Kasumi-1 (cell line): ENCODE measurements around the gene SOX13.
"Not testable (repeated sequence)": the region's sequence is repeated elsewhere in the genome, so short reads cannot be mapped to it uniquely, and the experiment has no call there.

Source experiments
- DNase-seq, 2 experiments: peaks; one replicate each; lab custom pipeline; 2025; lab: John Stamatoyannopoulos, UW

The SOX13 gene

DNA sequence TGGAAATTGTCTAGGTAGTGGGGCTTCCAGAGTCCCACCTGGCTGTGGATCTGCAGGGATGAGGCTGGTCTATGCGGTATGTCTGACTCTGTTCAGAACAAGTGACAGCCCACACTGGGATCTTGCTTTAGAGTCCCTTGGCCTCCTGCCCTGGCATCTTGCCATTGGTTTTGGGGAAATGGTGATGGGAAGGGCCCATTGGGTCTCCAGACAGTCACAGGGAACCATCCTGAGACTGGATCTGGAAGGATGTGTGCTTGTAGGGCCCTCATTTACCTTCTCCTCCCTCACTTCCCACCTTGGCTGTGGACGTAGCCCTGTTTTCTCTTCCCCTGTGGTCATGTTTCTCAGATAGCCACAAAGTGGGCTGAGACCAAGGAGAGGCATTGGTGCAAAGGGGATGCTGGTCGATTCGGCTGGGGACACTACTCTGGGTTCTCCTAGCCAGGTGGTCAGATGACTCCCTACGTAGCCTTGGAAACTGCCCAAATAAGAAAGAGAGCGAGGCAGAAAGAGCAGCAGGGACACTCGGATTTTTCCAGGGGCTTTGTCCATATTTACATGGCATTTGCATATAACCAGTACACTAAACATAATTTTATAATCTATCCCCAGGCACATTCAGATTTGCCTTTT lies 15.1 kb downstream of the SOX13 start:
- no peak for DNase-seq

DNA sequence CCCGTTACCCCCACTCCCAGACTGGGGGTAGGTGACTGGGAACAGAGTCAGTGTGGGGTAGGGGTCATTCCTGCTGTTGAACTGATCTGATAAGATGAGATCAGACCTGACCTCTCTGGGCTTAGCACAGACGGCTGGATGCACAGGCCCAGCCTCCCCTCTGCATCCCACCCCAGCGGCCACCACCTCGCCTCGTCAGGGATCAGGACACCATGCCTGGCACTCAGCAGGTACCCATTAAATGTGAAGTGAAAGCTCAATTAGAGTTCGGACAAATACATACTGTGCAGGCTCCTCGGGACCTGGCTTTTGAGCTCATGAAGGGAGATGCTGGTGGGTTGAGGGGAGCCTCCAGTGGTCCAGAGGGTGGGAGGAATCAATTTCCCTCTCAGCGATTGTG lies 15.7 kb downstream of the SOX13 start:
- no peak for DNase-seq

DNA sequence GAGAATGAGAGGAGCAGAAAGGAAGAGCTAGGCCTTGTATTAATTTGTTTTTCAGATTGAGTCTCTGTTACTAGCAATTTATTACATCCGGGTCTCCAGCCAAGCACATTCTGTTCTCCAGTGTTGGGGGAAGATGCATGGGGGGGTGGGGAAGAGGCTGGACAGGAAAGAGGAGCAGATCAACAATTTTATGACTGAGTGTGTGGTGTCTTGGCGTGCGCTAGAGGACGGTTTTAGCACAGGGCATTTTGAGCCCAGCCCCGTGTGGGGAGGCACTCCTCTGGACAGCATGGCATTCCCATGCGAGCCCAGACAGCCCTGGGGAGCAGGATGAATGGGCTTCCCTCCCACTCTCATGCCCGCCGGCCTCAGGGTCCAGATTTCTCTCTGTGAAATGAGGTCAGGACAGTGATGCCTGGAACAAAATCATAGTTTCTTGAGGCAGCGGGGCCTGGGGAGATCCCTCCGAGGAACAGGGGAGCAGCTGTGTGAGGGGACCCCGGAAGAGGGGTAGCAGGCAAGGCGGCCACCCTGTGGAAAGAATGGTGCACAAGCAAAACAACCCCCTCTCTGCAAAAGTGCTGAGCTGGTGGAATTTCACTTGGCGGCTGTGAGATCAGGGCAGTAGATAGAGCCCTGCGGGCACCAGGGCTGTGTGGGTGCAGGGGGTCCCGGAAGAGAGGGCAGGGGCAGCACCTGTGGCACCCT lies 16.3 kb downstream of the SOX13 start:
- DNase-seq = no peak

DNA sequence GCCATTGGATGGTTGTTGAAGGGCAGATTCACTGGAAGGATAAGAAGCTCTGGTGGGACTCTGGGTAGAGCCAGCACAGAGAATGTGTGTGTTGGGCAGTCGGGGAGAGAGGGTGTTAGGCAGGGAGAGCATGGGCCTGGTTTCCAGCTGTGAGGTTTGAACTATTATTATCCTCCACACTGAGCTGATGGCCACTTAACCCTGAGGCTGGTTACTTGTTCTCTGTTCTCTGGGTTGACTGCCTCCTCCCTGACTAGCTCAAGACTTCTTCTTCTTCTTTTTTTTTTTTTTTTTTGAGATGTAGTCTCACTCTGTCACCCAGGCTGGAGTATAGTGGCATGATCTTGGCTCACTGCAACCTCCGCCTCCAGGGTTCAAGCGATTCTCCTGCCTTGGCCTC lies 17.2 kb downstream of the SOX13 start:
- not testable (repeated sequence) for DNase-seq

DNA sequence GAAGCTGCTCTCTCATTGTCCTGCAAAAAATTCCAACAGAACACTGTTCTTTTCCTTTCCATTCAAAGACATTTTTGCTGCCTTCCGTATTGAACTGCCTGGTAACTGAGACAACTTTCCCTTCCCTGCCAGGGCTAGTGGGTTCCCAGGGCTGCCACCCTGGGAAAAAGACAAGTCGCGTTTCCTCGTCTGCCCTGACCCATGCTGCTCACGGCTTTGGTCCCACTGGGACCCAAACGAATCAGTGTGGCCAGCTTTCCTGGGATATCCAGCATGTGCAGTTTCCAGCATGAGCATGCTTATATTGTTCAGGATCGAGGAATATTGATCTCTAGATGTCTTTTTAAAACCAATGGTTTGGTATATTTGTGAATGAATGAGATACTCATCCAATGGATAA lies 18.2 kb downstream of the SOX13 start:
- no peak for DNase-seq

DNA sequence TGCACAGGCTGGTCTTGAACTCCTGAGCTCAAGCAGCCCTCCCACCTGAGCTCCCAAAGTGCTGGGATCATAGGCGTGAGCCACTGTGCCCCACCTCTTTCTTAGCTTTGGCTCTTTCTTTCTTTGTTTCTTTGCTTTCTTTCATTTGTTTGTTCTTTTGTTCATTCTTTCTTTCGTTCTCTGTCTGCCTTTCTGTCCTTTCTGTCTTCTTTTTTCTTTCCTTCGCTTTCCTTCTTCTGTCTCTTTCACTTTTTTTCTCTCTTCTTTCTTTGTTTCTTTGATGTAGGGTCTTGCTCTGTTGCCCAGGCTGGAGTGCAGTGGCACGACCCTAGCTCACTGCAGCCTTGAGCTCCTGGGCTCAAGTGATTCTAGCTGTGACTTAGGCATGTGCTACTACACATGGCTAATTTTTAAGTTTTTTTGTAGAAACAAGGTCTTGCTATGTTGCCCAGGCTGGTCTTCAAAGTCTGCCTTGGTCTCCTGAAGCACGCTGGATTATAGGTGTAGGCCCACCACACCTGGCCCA lies 18.9 kb downstream of the SOX13 start:
- DNase-seq = no peak

DNA sequence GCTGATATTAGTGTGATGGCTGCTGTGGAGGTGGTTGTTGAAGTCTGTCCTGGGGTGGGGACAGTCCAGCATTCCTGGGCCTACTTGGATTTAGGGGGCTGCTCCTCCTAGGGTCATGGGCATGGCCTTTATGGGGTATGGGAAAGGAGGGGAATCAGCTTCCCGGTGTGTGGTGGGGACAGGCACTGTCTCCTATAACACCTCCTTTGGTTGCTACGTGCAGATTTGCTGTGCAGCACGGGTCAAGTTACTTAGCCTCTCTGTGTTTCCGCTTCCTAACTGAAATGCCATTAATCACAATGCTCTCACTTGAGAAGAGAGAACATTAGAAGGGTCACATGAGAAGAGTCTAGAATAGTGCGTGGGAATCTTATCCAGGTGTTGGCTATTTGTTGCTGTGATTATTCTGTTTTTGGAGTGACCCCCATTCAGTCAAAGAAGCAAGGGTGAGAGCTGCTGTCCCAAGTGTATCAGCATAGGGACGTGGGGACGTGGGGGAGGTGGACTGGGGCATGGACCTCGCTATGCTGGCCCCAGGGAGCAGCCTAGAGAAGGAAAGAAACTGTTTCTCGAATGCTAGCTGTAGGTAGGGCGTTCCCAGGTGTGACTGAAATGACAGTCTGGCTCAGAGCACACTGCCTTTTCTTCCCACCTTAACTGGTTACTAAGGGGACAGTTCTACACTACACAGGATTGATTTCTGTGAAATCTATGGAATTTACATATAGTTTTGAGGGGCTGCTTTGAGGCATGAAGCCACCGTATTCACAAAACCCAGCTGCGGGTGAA lies 19.9 kb downstream of the SOX13 start:
- no peak for DNase-seq

DNA sequence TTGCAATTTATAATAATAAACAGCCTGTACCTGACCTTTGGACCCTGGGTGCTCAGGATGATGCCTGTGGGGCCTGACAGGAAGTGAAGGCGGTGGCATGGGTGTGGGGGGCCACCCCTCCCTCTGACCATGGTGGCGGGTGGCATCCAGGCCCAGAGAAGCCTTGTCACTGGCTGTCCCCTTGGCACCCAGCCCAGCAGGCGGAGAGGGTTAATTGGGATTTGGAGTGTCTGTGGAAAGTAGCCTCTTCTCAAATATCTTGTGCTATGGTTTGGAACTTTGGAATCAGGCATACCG lies 20.5 kb downstream of the SOX13 start:
- DNase-seq = no peak

DNA sequence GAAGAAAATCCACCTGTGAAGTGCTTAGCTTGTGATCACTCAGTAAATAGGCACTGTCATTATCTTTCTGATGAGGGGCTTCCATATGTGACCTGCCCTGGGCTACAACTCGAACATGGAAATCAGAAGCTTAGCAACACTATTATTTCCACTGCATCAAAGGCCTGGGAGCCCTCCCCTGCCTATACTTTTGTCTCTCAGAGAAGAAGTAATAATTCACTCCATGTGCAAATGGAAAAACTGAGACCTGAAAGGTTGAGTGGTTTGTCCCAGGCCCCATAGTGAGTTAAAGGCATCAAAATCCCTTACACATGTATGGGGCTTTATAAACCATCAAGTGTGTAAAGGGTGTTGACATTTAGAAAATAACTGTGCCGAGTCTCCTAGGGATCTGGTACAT lies 20.9 kb downstream of the SOX13 start:
- DNase-seq = no peak

DNA sequence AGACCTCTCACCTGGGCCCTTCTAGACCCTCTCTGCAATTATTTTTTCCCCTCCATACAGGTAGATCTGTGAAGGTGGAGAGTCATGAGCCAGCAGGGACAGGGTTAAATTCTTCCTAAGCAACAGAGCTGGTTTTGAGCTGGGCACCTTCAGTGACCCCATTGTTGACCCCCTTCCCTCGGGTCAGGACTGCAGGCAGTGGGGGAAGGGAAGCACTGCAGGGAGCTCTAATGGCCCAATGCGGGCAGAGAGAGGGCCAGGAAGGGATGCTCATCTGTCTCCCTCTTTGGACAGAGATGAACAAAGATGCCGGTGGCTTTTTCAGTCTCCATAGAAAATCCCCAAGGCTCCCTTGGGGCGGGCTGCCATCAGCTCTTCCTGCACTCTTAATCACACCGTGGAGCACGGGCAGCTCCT lies 21.4 kb downstream of the SOX13 start:
- DNase-seq = no peak

DNA sequence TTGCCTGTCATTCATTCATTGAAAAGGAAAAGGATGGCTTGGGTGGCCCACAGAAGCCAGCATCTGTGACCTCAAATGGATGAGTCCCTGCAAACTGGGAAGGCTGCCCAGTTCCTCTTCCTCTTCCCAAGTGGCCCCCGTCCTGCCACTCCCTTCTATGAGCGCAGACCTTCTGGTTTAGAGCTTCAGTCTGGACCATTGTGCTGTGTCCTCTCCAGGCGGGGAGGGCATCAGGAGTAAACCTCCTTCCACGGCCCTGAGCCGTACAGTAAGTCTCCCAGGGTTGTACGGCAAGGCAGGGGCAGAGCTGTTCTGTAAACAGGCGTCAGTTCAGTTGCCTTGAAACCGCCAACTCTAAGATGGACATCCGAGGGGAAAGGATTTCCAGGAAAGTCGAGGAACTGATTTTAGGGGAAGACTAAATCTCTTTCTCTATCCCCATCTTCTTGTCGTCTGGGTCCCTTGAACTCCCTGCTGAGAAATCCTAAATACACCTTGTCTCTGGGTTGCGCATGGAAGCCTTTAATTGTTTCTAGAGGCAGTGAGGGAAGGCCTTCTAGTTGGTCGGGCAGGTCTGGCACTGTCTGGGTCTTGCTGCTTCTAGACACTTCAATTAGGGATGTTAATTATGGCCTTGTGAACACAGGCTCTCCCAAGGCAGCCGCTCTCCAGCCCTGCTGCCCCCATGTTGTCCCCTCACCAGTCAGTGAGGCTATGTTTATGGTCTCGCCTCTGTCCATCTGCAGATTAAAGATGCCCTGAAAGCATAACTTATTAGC lies 22.1 kb downstream of the SOX13 start:
- DNase-seq = no peak

DNA sequence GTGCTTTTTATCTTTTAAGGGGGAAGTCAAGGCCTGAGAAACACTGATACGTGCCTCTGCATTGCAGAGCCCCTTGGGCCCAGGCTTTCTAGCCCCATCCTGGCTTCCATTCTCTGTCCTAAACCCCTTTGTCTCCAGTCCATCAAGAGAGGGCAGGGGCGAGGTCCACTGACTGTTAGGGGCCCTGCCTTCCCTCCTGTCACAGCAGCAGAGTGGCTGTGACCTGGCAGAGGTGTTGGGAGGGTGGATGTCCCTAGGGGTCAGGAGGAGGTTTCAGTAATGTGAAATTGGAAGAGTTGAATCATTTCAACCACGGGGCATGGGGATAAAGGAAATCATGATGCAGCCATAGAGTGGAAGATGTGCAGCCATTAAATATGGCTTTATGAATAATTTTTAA lies 24.0 kb downstream of the SOX13 start:
- DNase-seq = no peak

DNA sequence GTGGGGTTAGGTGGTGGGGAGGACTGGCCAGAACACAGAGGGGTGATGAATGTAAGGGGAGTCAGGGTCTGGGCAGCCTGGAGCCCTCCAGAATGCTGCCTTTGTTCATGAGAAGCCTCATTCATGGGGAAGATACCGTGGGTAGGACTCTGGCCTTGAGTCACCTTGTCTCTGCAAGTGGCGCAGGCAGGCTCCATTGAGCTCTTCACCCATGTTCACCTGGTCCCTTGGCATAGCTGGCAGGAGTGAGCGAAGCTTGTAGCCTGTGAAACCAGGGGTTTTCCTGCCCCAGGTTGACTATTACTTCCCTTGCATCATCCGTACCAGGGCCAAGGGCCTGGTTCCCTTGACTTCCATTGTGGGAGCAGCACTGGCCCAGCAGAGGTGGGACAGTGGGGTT lies 25.8 kb downstream of the SOX13 start:
- no peak for DNase-seq

DNA sequence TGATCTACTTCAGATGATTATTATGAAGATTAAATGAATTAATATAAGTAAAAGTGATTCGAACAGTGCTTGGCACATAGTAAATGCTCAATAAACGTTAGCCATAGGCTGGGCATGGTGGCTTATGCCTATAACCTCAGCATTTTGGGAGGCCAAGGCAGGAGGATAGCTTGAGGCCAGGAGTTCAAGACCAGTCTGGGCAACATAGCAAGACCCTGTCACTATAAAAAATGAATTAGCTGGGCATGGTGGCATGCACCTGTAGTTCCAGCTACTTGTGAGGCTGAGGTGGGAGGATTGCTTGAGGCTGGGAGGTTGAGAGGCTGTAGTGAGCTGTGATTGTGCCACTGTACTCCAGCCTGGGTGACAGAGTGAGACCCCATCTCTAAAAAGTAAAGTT lies 26.8 kb downstream of the SOX13 start:
- not testable (repeated sequence) for DNase-seq

DNA sequence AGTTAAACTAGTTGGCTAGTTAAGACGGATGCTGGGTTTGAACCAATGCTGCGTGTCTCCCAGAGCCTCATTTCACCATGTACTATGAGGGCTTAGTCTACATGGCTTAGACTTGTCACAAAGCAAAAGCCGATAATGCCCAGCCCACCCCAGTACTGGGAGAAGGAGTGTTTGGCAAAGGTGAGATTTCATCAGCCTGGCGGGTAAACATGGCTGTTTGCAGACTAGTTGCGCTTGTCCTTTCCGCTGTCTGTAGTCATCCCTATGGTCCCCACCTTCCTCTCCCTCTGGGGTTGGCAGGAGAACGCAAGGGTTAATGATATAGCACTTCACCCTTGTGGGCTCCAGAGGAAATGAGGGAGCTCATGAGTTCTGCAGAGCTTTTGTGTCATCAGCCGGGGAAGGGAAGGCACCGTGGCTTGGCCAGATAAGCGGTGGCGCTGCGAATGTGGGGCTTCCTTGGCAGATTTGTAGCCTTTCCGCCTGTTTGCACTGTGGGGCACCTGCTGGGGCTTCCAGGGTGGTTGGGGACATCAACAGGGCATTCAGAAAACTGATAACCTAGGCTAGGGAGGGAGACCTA lies 29.2 kb downstream of the SOX13 start:
- no peak for DNase-seq

DNA sequence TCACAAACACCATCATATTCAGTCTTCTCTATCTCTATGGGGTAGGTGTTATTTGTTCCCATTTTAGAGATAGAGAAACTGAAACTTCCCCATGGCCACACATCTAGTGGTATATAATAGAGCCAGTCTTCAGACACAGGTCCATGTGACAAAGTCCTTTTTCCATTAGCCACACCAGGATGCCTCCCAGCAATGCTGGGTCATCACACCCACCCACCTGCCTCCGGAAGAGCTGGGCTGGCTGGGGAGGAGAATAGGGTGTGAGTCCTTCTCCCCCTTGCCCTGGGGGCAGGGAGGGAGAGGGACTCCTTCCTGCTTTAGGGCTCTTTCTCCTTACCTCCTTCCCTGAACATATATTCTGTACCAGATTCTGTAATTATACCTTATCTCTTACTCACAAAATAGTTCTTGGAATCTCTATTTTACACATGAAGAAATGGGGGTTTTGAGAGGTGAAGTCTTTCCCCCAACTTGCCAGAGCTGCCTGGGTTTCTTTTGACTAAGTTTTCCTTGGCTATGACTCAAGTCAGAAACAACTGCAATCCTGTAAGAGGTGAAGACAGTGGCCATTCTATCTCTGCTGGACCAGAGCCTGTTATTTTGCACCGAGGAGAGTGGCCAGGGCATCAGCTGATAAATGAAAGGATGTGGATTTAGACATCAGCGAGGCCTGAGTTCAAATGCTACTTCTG lies 30.0 kb downstream of the SOX13 start:
- no peak for DNase-seq

DNA sequence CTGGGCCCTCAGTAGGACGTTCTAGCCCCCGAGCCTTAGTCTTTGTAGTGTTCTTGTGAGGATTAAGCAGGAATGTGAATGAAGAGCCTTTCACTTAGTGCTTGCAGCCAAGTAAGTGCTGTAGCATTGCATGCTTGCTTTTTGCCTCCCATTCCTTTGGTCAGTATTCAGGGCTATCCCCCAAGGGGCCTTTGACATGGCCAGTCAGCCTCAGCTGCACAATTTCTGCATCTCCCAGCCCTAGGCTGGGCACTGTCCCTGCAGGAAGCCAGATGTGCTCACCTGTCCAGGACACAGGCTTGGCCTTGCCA lies 30.5 kb downstream of the SOX13 start:
- DNase-seq = no peak

DNA sequence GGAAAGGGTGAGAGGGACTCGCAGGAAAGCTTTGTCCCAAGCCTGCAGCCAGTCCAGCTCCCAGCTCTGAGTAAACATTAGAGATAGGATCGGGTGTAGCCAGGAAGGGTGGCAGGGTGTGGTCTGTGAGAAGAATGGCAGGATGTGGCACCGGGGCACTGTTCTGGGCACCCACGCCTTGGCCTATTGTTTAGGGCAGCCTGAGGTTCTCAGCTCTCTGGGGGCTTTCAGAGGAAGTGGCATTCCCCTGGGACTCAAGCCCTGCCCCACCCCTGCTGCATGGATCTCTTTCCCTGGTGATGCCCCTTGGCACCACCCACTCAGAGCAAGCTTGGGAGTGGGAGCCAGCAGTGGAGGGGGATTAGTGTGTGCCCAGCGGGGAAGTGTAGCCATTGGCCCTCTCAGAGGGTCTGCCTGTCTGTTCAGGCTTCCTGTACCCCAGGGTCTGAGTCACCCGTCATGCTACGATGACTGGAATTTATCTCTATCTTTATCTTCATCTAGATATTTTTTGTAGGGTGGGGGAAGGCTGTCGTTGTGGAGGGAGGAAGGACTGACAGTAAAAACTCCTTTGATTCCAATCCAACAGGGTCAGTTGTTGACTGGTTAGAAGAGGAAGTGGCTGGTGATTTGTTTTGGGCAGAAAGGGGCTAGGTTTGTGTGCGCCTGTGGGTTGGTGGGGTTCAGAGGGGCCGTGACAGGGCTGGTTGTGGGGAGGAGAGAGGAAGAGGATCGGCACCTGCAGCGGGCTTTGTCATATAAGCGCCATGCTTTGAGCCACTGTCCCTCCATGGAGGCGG lies 31.6 kb downstream of the SOX13 start:
- no peak for DNase-seq

DNA sequence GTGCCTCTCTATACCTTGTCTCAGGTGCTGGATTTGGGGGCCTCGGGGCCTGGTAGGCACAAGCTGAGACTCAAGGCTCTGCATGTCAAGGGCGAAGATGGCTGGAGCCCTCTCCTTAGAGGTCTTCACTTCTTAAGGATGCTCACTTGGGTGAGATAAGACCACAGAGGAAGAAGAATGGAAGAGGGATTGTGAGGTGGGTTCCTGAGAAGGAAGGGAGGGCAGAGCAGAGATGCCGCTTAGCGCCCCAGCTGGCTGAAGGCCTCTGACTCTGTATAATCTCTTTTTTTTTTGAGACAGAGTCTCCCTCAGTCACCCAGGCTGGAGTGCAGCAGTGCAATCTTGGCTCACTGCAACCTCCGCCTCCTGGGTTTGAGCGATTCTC lies 32.2 kb downstream of the SOX13 start:
- DNase-seq = no peak

DNA sequence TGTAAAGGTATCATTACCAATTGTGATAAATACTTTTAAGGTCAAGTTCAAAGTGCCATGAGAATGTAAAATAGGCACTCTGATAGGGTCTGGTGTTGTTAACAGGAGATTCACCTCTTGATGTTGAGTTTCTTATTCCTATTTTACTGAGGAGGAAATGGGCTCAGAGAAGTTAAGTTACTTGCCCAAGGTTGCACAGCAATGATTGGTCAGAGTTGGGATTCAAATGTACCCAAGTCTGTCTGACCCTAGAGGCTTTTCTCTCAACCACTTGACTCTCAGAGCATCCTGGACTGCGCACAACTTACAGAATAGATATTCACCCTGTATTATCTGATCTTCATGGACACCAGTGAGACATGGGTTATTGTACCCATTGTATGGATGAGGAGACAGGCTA lies 33.9 kb downstream of the SOX13 start:
- no peak for DNase-seq

DNA sequence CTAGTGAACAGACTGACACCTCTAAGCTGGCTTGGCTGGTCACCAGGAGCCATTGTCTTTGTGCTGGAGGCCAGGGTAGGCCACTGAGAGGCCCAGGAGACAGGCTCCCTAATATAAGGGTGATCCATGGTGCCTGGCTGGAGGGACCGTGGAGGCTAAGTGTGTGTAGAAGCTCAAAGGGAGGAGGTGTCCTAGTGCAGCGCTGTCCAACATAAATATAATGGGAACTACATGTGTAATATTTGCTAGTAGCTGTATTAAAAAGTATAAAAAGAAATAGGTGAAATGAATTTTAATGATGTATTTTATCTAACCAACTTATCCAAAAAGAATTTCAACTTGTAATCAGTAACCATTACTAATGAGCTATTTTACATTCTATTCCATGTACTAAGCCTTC lies 35.0 kb downstream of the SOX13 start:
- DNase-seq = no peak
